PC-3 (cell line): Measurements from ENCODE around the gene GAS7. TPM values are rescaled to one million over a fixed set of nuclear protein-coding genes. Genes with fewer than 3 reads are reported as not detected.

ENCODE experiments used
- ATAC-seq: fragments of 200-7000 bp; cut with Tn5 transposase; 2 replicates; pipeline ENCODE4 v1.9.1; 2020; ENCODE audit warnings: mild to moderate bottlenecking, moderate library complexity
- BruUV-seq: library from RNA; stranded (reverse); fragments of 400-500 nt; replicated peaks from 2 replicates; lab custom pipeline; 2021; lab: Mats Ljungman, UMichigan
- CTCF ChIA-PET: fragments of 300-600 bp; sonication (Branson Sonifier 250); formaldehyde crosslinking; loops from one replicate; lab custom pipeline; 2022; ENCODE audit warnings: antibody characterized with exemption; lab: Charles Lee
- POLR2A ChIA-PET: fragments of 300-600 bp; sonication (Branson Sonifier 250); formaldehyde crosslinking; loops from one replicate; lab custom pipeline; 2022; ENCODE audit warnings: antibody characterized with exemption; ENCODE audit not compliant: unreplicated experiment; lab: Charles Lee
- DNase-seq: peaks from one replicate; pipeline ENCODE4 v3.0.0-alpha.2; 2015
- H2AFZ ChIP-seq: fragments of 300-600 bp; sonication (generic); 2 replicates; pipeline ENCODE4 v1.6.0; 2016; ENCODE audit warnings: antibody characterized with exemption, low read length
- H3F3A ChIP-seq: fragments of 300-600 bp; sonication (generic); one replicate; pipeline ENCODE4 v1.6.0; 2017; ENCODE audit warnings: antibody characterized with exemption, low read length, control low read depth, mild to moderate bottlenecking; ENCODE audit not compliant: unreplicated experiment
- H3K27ac ChIP-seq: fragments of 300-600 bp; sonication (generic); 2 replicates; pipeline ENCODE4 v1.5.1; 2016; ENCODE audit warnings: mild to moderate bottlenecking, low read length
- H3K27me3 ChIP-seq: fragments of 300-600 bp; sonication (generic); 2 replicates; pipeline ENCODE4 v1.6.1; 2016; ENCODE audit warnings: low read length, mixed read lengths
- H3K36me3 ChIP-seq: fragments of 300-600 bp; sonication (generic); 2 replicates; pipeline ENCODE4 v1.6.1; 2016; ENCODE audit warnings: low read depth, mixed run types, low read length, mixed read lengths
- H3K4me1 ChIP-seq: fragments of 300-600 bp; sonication (generic); 2 replicates; pipeline ENCODE4 v1.5.1; 2016; ENCODE audit warnings: low read length; ENCODE audit not compliant: insufficient read depth
- H3K4me2 ChIP-seq: fragments of 300-600 bp; sonication (generic); 2 replicates; pipeline ENCODE4 v1.6.0; 2016; ENCODE audit warnings: low read length
- H3K4me3 ChIP-seq: fragments of 300-600 bp; sonication (generic); 2 replicates; pipeline ENCODE4 v1.5.1; 2016; ENCODE audit warnings: mild to moderate bottlenecking, low read length, mixed read lengths
- H3K79me2 ChIP-seq: fragments of 300-600 bp; sonication (generic); 2 replicates; pipeline ENCODE4 v1.6.1; 2017; ENCODE audit warnings: low read length, mixed read lengths
- H3K9ac ChIP-seq: fragments of 300-600 bp; sonication (generic); 2 replicates; pipeline ENCODE4 v1.6.0; 2016; ENCODE audit warnings: mild to moderate bottlenecking, low read length
- H3K9me2 ChIP-seq: fragments of 300-600 bp; sonication (generic); replicated peaks from 2 replicates; pipeline ENCODE4 v1.6.1; 2016; ENCODE audit warnings: mixed run types, low read length, mixed read lengths
- H3K9me3 ChIP-seq: fragments of 300-600 bp; sonication (generic); 2 replicates; pipeline ENCODE4 v1.6.1; 2016; ENCODE audit warnings: low read length, mixed read lengths
- H4K20me1 ChIP-seq: fragments of 300-600 bp; sonication (generic); 2 replicates; pipeline ENCODE4 v1.6.1; 2016; ENCODE audit warnings: low read length, mixed read lengths
- CTCF ChIP-seq: fragments of 300-600 bp; sonication (generic); conservative IDR thresholded peaks from 2 replicates; pipeline ENCODE4 v1.5.1; 2017; ENCODE audit warnings: antibody characterized with exemption, low read depth, mild to moderate bottlenecking, low read length
- EZH2 ChIP-seq: fragments of 300-600 bp; sonication (generic); IDR thresholded peaks from one replicate; pipeline ENCODE4 v1.6.1; 2017; ENCODE audit warnings: antibody characterized with exemption, mild to moderate bottlenecking, low read length; ENCODE audit not compliant: unreplicated experiment
- EZH2phosphoT487 ChIP-seq: fragments of 300-600 bp; sonication (generic); IDR thresholded peaks from 2 replicates; pipeline ENCODE4 v1.6.1; 2018; ENCODE audit warnings: mild to moderate bottlenecking, antibody characterized with exemption, low read length, borderline replicate concordance
- intact Hi-C: fragments of 100-400 bp; cut with micrococcal nuclease; formaldehyde crosslinking; loops from 2 replicates; pipeline ENCODE4 v1.9.0; 2023
- total RNA-seq: library from RNA; depleted of rRNA; stranded (reverse); fragments of >200 nt; gene quantifications from 2 replicates; pipeline ENCODE4 v1.2.3, GENCODE V29; 2014

The GAS7 gene
- total RNA-seq, 1 experiment from 2014 or later = not detected

GRCh38 chr17:10050597-10051101, 147.8 kb downstream of the GAS7 start:
- DNase-seq (no peak), ATAC-seq (no peak)
- Histone ChIP-seq H3K27ac (no peak overlapping the region), H3K36me3 (no peaks in the 10 kb centered on the region), H3K4me1 (no peaks in the 10 kb centered on the region), H3K9me2 (no peaks in the 10 kb centered on the region), H3F3A (no peaks in the 10 kb centered on the region), H4K20me1 (no peaks in the 10 kb centered on the region), H2AFZ (no peak overlapping the region), H3K79me2 (no peaks in the 10 kb centered on the region), H3K9ac (no peak overlapping the region), H3K4me2 (no peak overlapping the region), H3K4me3 (no peak overlapping the region), H3K9me3 (no peaks in the 10 kb centered on the region), H3K27me3 (peaks cover 52% of the 10 kb centered on the region)
- intact Hi-C loops = no loop called here
- CTCF ChIA-PET = no interaction called here
- TF ChIP-seq EZH2phosphoT487 (no peak), CTCF (no peak), EZH2 (no peak)
- no TSS peak for BruUV-seq
- POLR2A ChIA-PET = no interaction called here

- POLR2A ChIA-PET = no interaction called here
These were observed 149.6 kb downstream of the GAS7 start for GRCh38 chr17:10048629-10049350.

More at GRCh38 chr17:10048629-10049350, 149.6 kb downstream of the GAS7 start:
- CTCF ChIA-PET = no interaction called here
- Histone ChIP-seq H2AFZ (no peak overlapping the region), H3K4me1 (no peaks in the 10 kb centered on the region), H3F3A (no peaks in the 10 kb centered on the region), H3K79me2 (no peaks in the 10 kb centered on the region), H3K9me2 (no peaks in the 10 kb centered on the region), H3K36me3 (no peaks in the 10 kb centered on the region), H3K27me3 (peaks cover 40% of the 10 kb centered on the region), H3K27ac (no peak overlapping the region), H3K9me3 (no peaks in the 10 kb centered on the region), H3K4me3 (no peak overlapping the region), H3K4me2 (no peak overlapping the region), H3K9ac (no peak overlapping the region), H4K20me1 (no peaks in the 10 kb centered on the region)
- BruUV-seq = no TSS peak
- intact Hi-C loops = no loop called here
- no peak for DNase-seq
- no peak for ATAC-seq
- TF ChIP-seq EZH2 (no peak), CTCF (no peak), EZH2phosphoT487 (no peak)
